Measurements from ENCODE around the gene SLC25A36.

GRCh38 chr3:140950863-140951262, 9.2 kb downstream of the SLC25A36 start:
- no peak for TF ChIP-seq CTCF (IDR thresholded peaks at IDR 0.05; ENCODE audit: low read length)
- TF ChIP-seq EZH2 (optimal IDR thresholded peaks at IDR 0.05; ENCODE audit: low read depth, low read length): no peak
